Measurements from ENCODE around the gene MAP3K4.

The MAP3K4 gene

GRCh38 chr6:161142957-161143296 is 151.4 kb downstream of the MAP3K4 start:
- no peak for DNase-seq (ENCODE audit: low read depth)

DNA sequence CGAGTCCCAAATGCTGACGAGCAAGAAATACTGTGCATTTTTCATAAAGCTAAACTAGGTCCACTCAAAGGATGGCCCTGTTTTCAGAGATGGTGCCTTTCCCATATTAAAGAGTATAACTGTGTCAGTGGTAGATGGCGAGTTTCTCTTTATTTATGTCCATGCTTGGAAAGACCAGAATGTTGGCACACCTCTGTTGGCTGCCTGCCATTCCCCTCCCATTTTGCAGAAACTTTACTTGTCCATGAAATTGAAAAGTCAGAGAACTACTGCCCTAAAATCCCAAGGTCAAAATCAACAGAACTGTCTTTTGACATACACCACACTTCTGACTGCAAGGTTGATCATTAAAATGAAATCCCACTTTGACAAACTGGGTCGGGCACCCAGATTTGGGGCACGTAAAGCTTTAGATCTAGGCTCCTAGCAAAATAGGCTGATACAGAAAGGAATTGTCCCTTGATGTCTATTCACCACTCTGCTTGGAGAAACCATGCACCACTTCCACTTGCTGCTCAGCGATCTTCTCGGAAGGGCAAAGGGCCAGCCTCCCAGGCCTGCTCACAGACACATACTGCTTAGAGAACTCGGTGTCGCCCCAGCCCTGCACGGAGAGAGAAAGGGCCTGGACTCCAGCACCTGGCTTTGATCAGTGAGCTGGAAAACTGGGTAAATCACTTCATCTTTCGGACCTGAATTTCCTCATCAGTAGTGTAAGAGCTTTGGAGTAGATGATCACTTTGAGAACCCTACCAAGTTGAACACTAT is 152.3 kb downstream of the MAP3K4 start:
- no peak for DNase-seq (ENCODE audit: low read depth)

GRCh38 chr6:161150136-161150535 is 158.6 kb downstream of the MAP3K4 start:
- no peak for DNase-seq (ENCODE audit: low read depth)

- no peak for DNase-seq (ENCODE audit: low read depth)
Measured at GRCh38 chr6:161150566-161150965, 159.0 kb downstream of the MAP3K4 start.

DNA sequence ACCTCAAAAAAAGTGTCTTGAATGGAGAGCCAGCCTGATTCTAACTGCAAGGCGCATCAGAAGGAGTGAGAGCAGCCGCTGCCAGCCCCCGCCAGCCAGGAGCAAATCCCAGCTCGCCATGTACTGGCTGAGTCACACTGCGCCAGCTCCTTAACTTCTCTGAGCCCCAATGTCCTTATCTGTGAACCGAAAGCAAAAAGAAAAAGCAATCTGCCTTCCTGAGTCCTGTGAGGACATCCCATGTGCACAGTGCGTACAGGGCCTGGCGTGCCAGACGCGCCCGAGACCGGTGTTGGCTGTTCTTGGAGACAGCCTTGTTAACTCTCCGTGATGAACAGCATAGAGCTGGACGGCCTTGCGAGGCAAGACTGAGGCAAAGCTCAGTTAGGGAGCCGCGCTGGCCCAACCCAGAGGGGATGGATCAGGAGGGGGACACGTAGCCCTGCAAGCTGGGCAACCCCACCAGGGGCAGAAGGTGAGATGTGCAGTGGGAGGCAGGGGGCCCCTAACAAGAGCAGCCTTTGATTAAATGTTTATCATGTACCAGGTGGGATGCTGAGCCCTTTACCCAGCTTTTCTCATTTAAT is 159.6 kb downstream of the MAP3K4 start:
- DNase-seq (ENCODE audit: low read depth) = no peak

DNA sequence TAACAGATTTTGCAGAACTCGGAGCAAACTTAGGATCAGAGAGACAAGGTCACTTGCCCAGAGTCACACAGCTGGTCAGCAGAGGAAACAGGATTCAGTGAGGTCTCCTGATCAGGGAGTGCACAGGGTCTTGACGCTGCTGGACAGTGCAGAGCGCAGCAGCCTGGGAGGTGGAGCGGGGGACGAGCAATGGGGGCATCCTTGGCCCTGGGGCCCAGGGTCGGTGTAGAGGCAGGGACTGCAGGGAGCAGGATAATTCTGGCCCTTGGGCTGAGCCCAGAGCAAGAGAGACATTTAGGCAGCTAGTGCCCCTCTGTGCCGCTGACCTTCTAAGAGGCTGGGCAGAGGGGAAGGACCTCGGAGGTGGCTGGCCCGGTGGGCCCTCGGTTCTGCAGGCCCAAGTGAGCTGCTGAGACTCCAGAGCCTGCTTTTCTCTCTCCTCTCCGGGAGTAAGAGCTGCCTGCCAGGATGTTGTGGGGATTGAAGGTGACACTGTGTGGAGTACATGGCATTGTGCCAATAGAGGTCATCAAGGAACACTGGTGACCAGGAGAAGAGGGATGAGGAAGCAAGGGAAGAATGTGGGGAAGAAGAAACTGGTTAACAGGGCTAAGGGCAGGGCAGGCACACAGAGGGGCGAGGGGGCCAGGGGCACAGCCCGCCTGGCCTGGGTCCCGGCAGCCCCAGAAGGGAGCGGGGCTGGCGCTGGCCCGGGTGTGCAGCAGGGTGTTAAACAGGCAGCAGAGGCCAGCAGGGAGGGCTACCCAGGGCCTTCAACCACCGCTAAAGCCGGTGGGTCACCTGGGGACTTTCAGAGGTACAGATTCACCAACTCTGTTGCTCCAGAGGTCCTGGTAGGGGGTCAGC is 160.3 kb downstream of the MAP3K4 start:
- DNase-seq (ENCODE audit: low read depth) = no peak

- no peak for DNase-seq (ENCODE audit: low read depth)
Measured at GRCh38 chr6:161152527-161152862, 160.9 kb downstream of the MAP3K4 start.

- DNase-seq (ENCODE audit: low read depth) = no peak
Measured at GRCh38 chr6:161152907-161153662, 161.5 kb downstream of the MAP3K4 start.

DNA sequence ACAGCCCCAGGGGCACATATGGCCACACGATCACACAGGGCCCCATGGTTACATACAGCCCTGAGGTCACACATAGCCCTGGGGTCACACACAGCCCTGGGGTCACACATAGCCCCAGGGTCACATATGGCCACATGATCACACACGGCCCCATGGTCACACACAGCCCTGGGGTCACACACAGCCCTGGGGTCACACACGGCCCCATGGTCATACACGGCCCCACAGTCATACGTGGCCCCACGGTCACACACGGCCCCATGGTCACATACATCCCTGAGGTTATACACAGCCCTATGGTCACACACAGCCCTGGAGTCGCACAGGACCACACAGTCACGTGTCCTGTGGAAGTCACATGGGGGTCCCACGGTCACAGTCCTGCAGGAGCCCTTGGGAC is 162.2 kb downstream of the MAP3K4 start:
- no peak for DNase-seq (ENCODE audit: low read depth)

- DNase-seq (ENCODE audit: low read depth) = no peak
Measured at GRCh38 chr6:161154796-161155335, 163.3 kb downstream of the MAP3K4 start.

DNA sequence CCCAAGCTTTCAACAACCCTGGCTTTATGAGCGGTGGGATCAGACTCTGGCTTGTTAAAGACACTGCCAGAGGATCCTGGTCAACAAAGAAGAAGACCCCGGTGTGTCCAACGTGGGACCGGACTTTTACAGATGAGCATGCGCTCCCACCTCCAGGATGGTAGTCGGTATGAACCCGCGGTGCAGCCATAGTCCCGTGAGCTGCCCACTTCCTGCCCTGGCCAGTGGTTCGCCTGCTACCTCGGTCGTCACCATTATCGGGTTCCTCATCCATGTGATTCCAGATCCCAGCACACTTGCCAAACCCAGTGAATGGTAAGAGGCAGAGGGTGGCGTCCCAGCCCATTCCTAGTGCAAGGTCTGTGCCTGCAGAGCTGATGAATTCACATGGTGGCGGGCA is 169.6 kb downstream of the MAP3K4 start:
- DNase-seq (ENCODE audit: low read depth) = no peak

GRCh38 chr6:161161889-161162624 is 170.5 kb downstream of the MAP3K4 start:
- DNase-seq (ENCODE audit: low read depth) = no peak

DNA sequence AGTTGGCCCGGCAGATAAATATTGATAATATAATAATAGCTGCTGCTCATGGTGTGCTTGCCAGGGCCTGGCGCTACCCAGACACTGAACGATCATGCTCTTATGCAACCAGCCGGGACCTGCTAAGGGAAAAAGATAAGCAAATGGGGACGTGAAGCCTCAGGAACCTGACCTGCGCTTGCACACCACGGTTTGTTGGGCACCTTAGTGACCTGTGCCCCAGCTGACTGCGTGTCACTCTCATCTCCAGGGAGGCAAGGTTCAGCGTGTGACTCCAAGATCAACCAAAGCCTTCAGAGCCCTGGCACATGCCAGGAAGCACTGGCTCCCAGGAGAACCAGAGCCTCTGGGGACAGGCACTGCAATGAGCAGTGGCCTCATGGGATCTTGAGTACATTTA is 171.2 kb downstream of the MAP3K4 start:
- DNase-seq (ENCODE audit: low read depth) = no peak

DNA sequence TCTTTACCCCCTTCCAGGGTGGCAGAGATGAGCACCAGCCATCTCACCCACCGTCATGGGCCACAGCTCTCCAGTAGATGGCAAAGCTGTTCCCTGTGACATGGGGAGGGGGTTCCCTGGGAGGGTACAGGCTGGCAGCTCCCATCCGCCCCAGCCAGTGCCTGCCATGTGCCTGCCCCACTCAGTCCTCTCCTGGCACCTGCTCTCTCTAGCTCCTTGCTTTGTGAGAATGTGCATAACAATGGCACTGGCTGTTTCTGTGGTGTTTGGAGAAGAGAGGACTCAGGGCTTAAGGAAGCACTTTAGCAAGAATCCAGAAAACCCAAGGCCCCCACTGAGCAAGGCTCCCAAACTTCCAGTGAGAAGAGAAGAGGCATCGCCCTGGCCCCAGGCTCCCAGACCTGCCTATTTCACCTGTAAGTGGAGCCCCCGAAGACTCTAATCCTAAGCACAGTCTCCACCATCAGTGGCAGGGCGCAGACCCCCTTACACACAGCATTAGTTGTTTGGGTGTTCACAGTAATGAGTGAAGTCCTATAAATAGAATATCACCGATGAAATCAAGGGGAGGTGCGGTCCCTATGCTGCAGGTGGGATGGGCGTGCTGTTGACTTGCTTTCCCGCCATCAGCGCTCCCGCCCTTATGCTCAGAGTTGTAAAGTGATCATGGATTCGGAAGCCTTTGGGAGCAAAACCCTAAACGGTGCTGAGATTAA is 172.1 kb downstream of the MAP3K4 start:
- DNase-seq (ENCODE audit: low read depth) = no peak

DNA sequence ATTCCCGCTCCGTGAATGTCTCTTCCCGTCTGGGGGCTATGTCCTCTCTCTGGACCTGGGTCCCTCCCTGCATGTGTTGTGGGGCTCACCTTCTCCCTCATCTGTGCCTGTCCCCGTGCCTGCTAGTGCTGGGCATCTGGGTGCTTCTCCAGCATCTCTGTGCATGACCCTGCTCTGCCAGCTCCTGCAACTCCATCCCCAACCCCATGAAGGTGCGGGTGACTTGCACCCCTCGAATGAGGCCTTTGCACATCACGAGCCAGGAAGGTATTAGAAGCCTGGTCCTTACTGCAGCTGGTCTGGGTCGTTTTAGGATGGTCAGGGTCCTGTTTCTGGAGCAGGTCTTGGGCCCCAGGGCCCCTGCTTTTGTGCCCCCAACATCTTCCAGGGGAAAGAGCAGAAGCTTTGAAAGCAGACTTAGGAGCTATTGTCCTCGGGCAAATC is 172.6 kb downstream of the MAP3K4 start:
- DNase-seq (ENCODE audit: low read depth) = no peak

DNA sequence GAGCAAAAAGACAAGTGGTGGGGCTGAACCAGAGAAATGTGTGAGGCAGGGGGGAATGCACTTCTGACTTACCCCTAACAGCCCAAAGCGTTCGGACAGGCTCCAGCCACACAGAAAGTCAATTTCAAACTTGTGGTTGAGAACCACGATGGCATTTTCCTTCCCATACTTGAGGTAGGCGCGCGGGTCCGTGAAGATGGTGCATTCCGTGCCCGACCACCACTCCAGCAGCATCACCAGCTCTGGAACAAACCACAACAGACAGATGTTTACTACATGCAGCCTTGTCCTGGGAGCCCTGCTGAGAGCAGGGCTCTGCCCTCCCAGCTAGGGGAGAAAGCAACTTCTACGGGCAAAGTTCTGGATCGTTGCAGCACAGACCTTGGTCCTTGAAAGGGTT is 174.6 kb downstream of the MAP3K4 start:
- no peak for DNase-seq (ENCODE audit: low read depth)

GRCh38 chr6:161166677-161167076 is 175.1 kb downstream of the MAP3K4 start:
- DNase-seq (ENCODE audit: low read depth) = no peak

Measured in stimulated activated CD8-positive, alpha-beta memory T cell treated with anti-CD3 and anti-CD28 coated beads, Interleukin-12 subunit alpha, Interleukin-12 subunit beta, amount 100 ng/mL, for 4 hours (primary cell).